Gastroesophageal sphincter (tissue), 4 donors: Measurements from ENCODE around the gene KIF22. TPM values are rescaled to one million over a fixed set of nuclear protein-coding genes. Genes with fewer than 3 reads are reported as not detected.

ENCODE experiments used
- ATAC-seq: fragments of 150-250 bp; one replicate; pipeline ENCODE4 v1.9.1; 2016; ENCODE audit warnings: mild to moderate bottlenecking, moderate library complexity
- H3K27ac ChIP-seq, 4 donors: fragments of 200-600 bp; sonication (generic) in 3 of 4; 1 replicate in 3 of 4; 2 replicates in 1 of 4; pipeline ENCODE4 v1.5.1; 2016 to 2019
- H3K27me3 ChIP-seq: fragments of 200-600 bp; sonication (generic); one replicate; pipeline ENCODE4 v1.5.1; 2019
- H3K36me3 ChIP-seq, 2 donors: fragments of 200-600 bp; sonication (generic); one replicate each; pipeline ENCODE4 v1.5.1; 2019; ENCODE audit warnings: control low read depth in 1 of 2
- H3K4me1 ChIP-seq, 3 donors: fragments of 200-600 bp; sonication (generic); 1 replicate in 2 of 3; 2 replicates in 1 of 3; pipeline ENCODE4 v1.5.1; 2016 to 2019; ENCODE audit warnings: control low read depth in 2 of 3
- H3K4me3 ChIP-seq, 2 donors: fragments of 200-600 bp; sonication (generic); one replicate each; pipeline ENCODE4 v1.5.1; 2019; ENCODE audit warnings: mild to moderate bottlenecking in 1 of 2, moderate library complexity in 1 of 2
- H3K9me3 ChIP-seq, 3 donors: fragments of 200-600 bp; sonication (generic); one replicate each; pipeline ENCODE4 v1.5.1; 2017 to 2019; ENCODE audit warnings: control low read depth in 2 of 3
- EP300 ChIP-seq: sonication (generic); formaldehyde crosslinking; IDR thresholded peaks from one replicate; pipeline ENCODE4 v1.6.1; 2017; ENCODE audit warnings: antibody characterized with exemption, mild to moderate bottlenecking
- POLR2A ChIP-seq, 2 donors: fragments of 450-650 bp; IDR thresholded peaks; one replicate each; pipeline ENCODE4 v1.6.1; 2017; ENCODE audit warnings: antibody characterized with exemption in 2 of 2, mild to moderate bottlenecking in 2 of 2, moderate library complexity in 1 of 2
- POLR2AphosphoS5 ChIP-seq: sonication (generic); formaldehyde crosslinking; IDR thresholded peaks from one replicate; pipeline ENCODE4 v1.6.1; 2017; ENCODE audit warnings: antibody characterized with exemption
- WGBS, 2 donors: methylation state at CpG; one replicate each; pipeline ENCODE4 v1.1.5; 2018; ENCODE audit warnings: low coverage in 1 of 2; 5-methylcytosine and 5-hydroxymethylcytosine counted together
- total RNA-seq, 4 donors: library from RNA; depleted of rRNA; stranded (reverse); fragments of >200 nt; gene quantifications; one replicate each; pipeline ENCODE4 v1.1.0, GENCODE V29; 2016
- TF ChIP-seq, protein P1 (sequence below), 4 experiments: fragments of 200-600 bp in 2 of 4; fragments of 450-650 bp in 2 of 4; sonication (generic) in 1 of 4; IDR thresholded peaks; one replicate each; pipeline ENCODE4 v1.5.1; 2017 to 2019; ENCODE audit warnings: antibody characterized with exemption in 4 of 4, mild to moderate bottlenecking in 2 of 4, moderate library complexity in 2 of 4

KIF22 gene
- total RNA-seq, 4 donors from 2014 or later, result 9.4 to 17.3 (median 12.8) TPM

DNA sequence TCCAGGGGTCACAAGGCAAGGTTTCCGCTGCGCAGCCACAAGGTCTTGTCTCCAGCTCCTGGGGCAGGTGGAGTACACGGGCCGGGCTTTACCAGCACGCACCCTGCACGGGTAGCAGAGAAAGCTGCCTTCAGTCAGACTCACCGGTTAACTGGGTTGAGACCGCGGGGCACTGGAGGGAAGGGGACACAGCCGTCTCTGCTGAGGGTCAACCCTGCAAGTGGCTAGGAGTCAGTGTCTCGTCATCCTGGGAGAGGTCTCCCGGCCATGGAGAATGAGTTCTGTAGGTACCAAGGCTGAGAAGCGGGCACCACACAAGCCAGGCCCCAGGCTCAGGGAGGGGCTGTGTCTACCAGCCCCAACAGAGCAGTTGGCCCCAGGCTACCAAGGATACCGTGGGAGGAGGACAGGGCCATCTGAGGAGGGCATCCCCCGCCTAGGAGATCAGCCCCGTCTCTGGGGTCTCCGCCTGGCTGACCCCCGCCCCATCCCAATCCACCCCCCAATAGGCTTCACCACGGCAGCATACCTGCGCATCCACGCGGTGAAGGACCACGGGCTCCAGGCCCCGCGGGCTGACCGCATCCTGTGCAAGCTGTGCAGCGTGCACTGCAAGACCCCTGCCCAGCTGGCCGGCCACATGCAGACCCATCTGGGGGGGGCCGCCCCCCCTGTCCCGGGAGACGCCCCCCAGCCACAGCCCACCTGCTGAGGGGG lies 18.6 kb downstream of the KIF22 start:
- WGBS, 2 donors, result no CpG with 5 or more reads among the region's 31 CpGs
- Histone ChIP-seq H3K4me1 (peaks cover 7 to 77% (median 46%) of the 10 kb centered on the region in 3 donors), H3K36me3 (peaks cover 0 to 21% of the 10 kb centered on the region in 2 donors), H3K4me3 (peak overlapping the region in 1 of 2 donors; percentile 90), H3K27ac (peak overlapping the region in 3 of 4 donors; percentile 98), H3K27me3 (no peaks in the 10 kb centered on the region), H3K9me3 (no peaks in the 10 kb centered on the region)
- ATAC-seq, result no peak
- TF ChIP-seq EP300, result no peak
- TF ChIP-seq, protein P1, sequence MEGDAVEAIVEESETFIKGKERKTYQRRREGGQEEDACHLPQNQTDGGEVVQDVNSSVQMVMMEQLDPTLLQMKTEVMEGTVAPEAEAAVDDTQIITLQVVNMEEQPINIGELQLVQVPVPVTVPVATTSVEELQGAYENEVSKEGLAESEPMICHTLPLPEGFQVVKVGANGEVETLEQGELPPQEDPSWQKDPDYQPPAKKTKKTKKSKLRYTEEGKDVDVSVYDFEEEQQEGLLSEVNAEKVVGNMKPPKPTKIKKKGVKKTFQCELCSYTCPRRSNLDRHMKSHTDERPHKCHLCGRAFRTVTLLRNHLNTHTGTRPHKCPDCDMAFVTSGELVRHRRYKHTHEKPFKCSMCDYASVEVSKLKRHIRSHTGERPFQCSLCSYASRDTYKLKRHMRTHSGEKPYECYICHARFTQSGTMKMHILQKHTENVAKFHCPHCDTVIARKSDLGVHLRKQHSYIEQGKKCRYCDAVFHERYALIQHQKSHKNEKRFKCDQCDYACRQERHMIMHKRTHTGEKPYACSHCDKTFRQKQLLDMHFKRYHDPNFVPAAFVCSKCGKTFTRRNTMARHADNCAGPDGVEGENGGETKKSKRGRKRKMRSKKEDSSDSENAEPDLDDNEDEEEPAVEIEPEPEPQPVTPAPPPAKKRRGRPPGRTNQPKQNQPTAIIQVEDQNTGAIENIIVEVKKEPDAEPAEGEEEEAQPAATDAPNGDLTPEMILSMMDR (IDR thresholded peaks at IDR 0.05), result no peak
- TF ChIP-seq POLR2A (IDR thresholded peaks at IDR 0.05), result no peak
- no peak for TF ChIP-seq POLR2AphosphoS5

DNA sequence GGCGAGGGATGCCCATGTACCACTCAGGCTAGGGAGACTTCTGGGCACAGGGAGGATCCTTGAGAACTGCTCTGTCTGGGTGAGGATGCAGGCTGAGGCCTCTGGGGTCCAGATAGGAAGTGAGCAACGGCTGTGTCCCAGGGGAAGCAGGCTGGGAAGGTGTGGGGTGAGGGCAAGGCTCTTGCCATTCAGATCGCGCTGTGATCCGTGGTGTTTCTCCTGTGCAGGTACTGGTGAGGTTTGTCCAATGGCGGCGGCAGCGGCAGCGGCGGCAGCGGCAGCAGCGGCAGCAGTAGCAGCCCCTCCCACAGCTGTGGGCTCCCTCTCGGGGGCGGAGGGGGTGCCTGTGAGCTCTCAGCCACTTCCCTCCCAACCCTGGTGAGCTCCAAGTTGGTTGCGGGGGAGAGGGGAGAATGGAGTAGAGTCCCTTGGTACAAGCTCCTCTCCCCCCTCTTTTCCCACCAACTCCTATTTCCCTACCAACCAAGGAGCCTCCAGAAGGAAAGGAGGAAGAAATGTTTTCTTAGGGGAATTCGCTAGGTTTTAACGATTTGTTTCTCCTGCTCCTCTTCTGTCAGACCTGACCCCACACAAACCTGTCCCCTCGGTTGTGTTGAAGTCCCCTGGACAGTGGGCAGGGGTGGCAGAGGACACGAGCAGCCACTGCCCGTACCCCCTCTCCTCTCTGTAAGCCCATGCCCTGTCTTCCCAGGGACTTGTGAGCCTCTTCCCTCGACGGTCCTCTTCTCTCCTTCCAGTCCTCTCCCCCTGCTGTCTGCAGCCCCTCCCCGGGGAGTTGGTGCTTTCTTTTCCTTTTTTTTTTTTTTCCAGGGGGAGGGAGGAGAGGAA lies 19.5 kb downstream of the KIF22 start:
- Histone ChIP-seq H3K36me3 (peaks cover 0 to 21% of the 10 kb centered on the region in 2 donors), H3K9me3 (no peaks in the 10 kb centered on the region), H3K4me1 (peaks cover 8 to 79% (median 54%) of the 10 kb centered on the region in 3 donors), H3K27ac (peak overlapping the region; percentile 47 to 98 (median 98)), H3K27me3 (no peaks in the 10 kb centered on the region), H3K4me3 (peak overlapping the region in 1 of 2 donors; percentile 4)
- WGBS, 2 donors, result 32 to 60% methylated on average over 1 to 12 of the region's 23 CpGs
- TF ChIP-seq POLR2AphosphoS5, result peak; percentile 5
- TF ChIP-seq, protein P1 (IDR thresholded peaks at IDR 0.05), result no peak
- no peak for ATAC-seq

DNA sequence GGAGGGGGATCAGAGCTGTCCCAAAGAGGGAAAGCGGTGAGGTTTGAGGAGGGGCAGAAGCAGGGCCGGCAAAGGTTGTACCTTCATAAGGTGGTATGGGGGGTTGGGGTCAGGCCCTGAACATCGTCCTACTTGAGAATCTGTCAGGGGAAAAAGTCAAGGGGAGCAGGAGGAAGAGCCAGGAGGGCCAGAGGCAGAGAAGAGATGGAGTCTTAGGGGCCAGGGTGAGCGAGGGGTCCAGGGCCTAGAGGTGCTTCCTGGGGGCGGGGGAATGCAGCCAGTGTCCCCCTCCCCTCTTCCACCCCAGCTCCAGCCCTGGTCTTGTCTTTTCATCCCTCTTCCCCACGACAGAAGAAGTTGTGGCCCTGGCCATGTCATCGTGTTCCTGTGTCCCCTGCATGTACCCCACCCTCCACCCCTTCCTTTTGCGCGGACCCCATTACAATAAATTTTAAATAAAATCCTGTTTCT lies 20.2 kb downstream of the KIF22 start:
- peaks cover 9 to 83% (median 56%) of the 10 kb centered on the region in 3 donors for H3K4me1 ChIP-seq
- 0 to 30% methylated on average over 3 to 9 of the region's 9 CpGs for WGBS, 2 donors
- no peaks in the 10 kb centered on the region for H3K9me3 ChIP-seq
- ATAC-seq, result no peak
- H3K4me3 ChIP-seq, result no peak overlapping the region
- no peak for TF ChIP-seq POLR2AphosphoS5
- TF ChIP-seq EP300, result no peak
- TF ChIP-seq, protein P1 (IDR thresholded peaks at IDR 0.05), result no peak
- TF ChIP-seq POLR2A (IDR thresholded peaks at IDR 0.05), result no peak
- peaks cover 0 to 21% of the 10 kb centered on the region in 2 donors for H3K36me3 ChIP-seq
- H3K27me3 ChIP-seq, result no peaks in the 10 kb centered on the region
- H3K27ac ChIP-seq, result peak overlapping the region; percentile 47 to 98 (median 98)

DNA sequence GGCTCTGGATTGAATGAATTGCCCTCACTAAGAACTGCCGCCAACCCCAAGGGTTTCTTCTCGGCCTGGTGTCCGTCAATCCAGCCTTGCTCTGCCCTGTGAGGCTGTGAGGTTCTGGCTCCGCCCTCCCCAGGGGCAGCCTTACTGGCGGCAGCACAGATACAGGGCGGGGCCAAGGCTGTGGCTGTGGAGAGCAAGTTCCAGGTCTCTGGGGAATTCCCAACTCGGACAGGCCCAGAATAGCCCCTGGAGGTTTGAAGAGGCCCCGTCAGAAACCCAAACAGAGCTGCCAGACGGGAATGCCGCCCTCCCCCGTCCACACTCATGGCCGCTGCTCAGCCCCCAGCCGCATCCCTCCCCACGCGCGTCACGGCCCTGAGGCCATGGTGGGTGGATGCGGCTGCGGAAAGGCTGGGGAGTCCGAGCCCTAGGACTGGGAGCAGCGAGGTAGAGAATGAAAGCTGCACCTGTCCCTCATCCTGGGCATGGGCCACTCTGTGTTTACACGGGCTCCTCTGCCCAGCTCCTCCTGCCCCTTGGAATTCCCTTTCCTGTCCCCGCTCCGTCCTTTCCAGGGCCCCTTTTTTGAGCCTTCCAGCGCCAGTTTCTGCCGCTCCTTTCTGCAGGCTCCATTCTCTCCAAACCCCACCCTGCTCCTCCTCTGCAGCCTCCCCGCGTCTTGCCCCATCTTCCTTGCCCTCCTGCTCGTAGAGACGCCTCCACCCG lies 20.8 kb downstream of the KIF22 start:
- 1 to 3% methylated on average over 6 to 9 of the region's 31 CpGs for WGBS, 2 donors
- H3K27me3 ChIP-seq, result no peaks in the 10 kb centered on the region
- H3K27ac ChIP-seq, result peak overlapping the region; percentile 83 to 98 (median 98)
- ATAC-seq, result peak; percentile 75
- no peaks in the 10 kb centered on the region for H3K9me3 ChIP-seq
- H3K36me3 ChIP-seq, result peaks cover 0 to 21% of the 10 kb centered on the region in 2 donors
- peak; percentile 80 for TF ChIP-seq POLR2AphosphoS5
- peak; percentile 37 to 51 for TF ChIP-seq POLR2A (IDR thresholded peaks at IDR 0.05)
- TF ChIP-seq EP300, result no peak
- TF ChIP-seq, protein P1 (IDR thresholded peaks at IDR 0.05), result peak in 1 of 4 experiments; percentile 12
- H3K4me3 ChIP-seq, result peak overlapping the region; percentile 58 to 73
- H3K4me1 ChIP-seq, result peaks cover 9 to 83% (median 56%) of the 10 kb centered on the region in 3 donors
